ENCODE data around the gene OXSR1.

GRCh38 chr3:38128303-38128655 lies 37.1 kb upstream of the OXSR1 start:
- TF ChIP-seq, protein P1, sequence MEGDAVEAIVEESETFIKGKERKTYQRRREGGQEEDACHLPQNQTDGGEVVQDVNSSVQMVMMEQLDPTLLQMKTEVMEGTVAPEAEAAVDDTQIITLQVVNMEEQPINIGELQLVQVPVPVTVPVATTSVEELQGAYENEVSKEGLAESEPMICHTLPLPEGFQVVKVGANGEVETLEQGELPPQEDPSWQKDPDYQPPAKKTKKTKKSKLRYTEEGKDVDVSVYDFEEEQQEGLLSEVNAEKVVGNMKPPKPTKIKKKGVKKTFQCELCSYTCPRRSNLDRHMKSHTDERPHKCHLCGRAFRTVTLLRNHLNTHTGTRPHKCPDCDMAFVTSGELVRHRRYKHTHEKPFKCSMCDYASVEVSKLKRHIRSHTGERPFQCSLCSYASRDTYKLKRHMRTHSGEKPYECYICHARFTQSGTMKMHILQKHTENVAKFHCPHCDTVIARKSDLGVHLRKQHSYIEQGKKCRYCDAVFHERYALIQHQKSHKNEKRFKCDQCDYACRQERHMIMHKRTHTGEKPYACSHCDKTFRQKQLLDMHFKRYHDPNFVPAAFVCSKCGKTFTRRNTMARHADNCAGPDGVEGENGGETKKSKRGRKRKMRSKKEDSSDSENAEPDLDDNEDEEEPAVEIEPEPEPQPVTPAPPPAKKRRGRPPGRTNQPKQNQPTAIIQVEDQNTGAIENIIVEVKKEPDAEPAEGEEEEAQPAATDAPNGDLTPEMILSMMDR (IDR thresholded peaks at IDR 0.05): no peak
- no peak for TF ChIP-seq POLR2A (IDR thresholded peaks at IDR 0.05)
